Astrocyte (in vitro differentiated cells and primary cell): Measurements from ENCODE around the gene SMYD2.

Experiments
- EZH2 ChIP-seq: IDR thresholded peaks from 2 replicates; pipeline ENCODE4 v1.6.1; 2012; ENCODE audit warnings: mild to moderate bottlenecking, low read length, inconsistent platforms; ENCODE audit not compliant: insufficient read depth
- TF ChIP-seq, protein P1 (sequence below): IDR thresholded peaks from 2 replicates; pipeline ENCODE4 v1.5.1; 2011; ENCODE audit warnings: low read depth, mild to moderate bottlenecking, inconsistent platforms, low read length, moderate library complexity; ENCODE audit not compliant: insufficient read depth

DNA sequence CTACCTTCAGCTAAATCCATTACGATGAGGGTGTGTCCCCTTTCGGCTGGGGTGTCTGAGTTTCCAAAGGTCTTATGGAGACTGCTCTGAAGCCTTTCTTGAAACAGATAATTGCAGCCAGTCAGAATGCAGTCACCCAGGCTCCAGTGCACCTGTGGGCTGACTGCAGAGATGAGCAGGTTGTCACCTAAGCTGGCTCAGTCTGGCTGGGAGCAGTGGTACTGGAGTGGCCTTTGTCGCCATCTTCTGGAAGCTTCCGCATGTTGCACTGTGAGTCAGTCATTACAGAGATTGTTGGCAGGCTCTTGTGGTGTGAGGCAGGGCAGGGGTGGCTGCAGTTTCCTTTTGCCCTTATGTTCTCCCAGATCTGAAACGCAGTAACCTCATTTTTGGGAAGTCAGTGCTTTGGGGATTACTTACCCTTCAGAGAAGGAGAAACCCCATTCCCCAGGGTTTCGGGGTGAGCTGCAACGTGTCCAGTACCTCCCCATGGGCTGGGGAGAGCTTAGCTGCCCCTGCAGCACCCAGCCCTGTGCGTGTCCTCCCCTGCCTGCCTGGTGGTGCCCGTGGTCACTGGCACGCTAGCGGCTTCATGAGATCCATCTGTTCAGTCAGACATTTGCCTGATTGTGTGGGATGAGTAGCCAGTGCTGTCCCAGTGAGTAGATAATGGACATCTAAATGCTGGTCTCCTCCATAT lies 48.0 kb downstream of the SMYD2 start:
- TF ChIP-seq, protein P1, sequence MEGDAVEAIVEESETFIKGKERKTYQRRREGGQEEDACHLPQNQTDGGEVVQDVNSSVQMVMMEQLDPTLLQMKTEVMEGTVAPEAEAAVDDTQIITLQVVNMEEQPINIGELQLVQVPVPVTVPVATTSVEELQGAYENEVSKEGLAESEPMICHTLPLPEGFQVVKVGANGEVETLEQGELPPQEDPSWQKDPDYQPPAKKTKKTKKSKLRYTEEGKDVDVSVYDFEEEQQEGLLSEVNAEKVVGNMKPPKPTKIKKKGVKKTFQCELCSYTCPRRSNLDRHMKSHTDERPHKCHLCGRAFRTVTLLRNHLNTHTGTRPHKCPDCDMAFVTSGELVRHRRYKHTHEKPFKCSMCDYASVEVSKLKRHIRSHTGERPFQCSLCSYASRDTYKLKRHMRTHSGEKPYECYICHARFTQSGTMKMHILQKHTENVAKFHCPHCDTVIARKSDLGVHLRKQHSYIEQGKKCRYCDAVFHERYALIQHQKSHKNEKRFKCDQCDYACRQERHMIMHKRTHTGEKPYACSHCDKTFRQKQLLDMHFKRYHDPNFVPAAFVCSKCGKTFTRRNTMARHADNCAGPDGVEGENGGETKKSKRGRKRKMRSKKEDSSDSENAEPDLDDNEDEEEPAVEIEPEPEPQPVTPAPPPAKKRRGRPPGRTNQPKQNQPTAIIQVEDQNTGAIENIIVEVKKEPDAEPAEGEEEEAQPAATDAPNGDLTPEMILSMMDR: peak; percentile 90
- TF ChIP-seq EZH2: no peak
